H1 (cell line): ENCODE results near the gene POLR1D. TPM values are rescaled to one million over a fixed set of nuclear protein-coding genes. Genes with fewer than 3 reads are reported as not detected.

Experiments
- CTCF ChIA-PET: fragments of 300-600 bp; sonication (Branson Sonifier 250); formaldehyde crosslinking; loops from one replicate; lab custom pipeline; 2021; ENCODE audit not compliant: partially characterized antibody; lab: Charles Lee
- POLR2A ChIA-PET: fragments of 300-600 bp; sonication (Branson Sonifier 250); formaldehyde crosslinking; loops from one replicate; lab custom pipeline; 2021; ENCODE audit warnings: inconsistent platforms; ENCODE audit not compliant: partially characterized antibody; lab: Charles Lee
- DNase-seq, 2 experiments: peaks; one replicate each; pipeline versions ENCODE4 v3.0.0 to v3.0.0-alpha.2; 2010 to 2022; ENCODE audit warnings: low spot score in 2 of 2, low read depth in 1 of 2, mixed read lengths in 1 of 2
- FAIRE-seq: peaks from 2 replicates; lab custom pipeline; 2011; peaks lifted over from hg19 to GRCh38; lab: Jason Lieb, UNC
- H2AFZ ChIP-seq: 2 replicates; pipeline ENCODE4 v1.8.1; 2012; ENCODE audit warnings: low read length, inconsistent platforms
- H2AK5ac ChIP-seq: 2 replicates; pipeline ENCODE4 v1.6.1; 2013; ENCODE audit warnings: low read depth, low read length
- H2BK120ac ChIP-seq: replicated peaks from 2 replicates; pipeline ENCODE3; 2013; ENCODE audit warnings: low read depth, low read length, inconsistent platforms
- H2BK12ac ChIP-seq: 2 replicates; pipeline ENCODE4 v1.6.1; 2013; ENCODE audit warnings: low read depth, low read length
- H2BK15ac ChIP-seq: 2 replicates; pipeline ENCODE4 v1.6.1; 2013; ENCODE audit warnings: low read length
- H2BK20ac ChIP-seq: 2 replicates; pipeline ENCODE4 v1.6.1; 2013; ENCODE audit warnings: low read length
- H2BK5ac ChIP-seq: 2 replicates; pipeline ENCODE4 v1.6.1; 2013; ENCODE audit warnings: low read depth, low read length
- H3K14ac ChIP-seq: 2 replicates; pipeline ENCODE4 v1.6.1; 2013; ENCODE audit warnings: inconsistent platforms; ENCODE audit not compliant: insufficient read length
- H3K18ac ChIP-seq: 2 replicates; pipeline ENCODE4 v1.6.1; 2013; ENCODE audit warnings: low read length; ENCODE audit errors: extremely low read depth
- H3K23ac ChIP-seq: 2 replicates; pipeline ENCODE4 v1.6.1; 2013; ENCODE audit warnings: inconsistent platforms; ENCODE audit not compliant: insufficient read length
- H3K23me2 ChIP-seq: 2 replicates; pipeline ENCODE4 v1.6.1; 2013; ENCODE audit warnings: low read depth, low read length
- H3K27ac ChIP-seq: 2 replicates; pipeline ENCODE4 v1.6.1; 2011; ENCODE audit warnings: low read depth, low read length, inconsistent platforms
- H3K27me3 ChIP-seq, 4 experiments: replicated peaks in 1 of 4; 1 replicate in 1 of 4; 2 replicates in 3 of 4; pipeline versions ENCODE4 v1.6.1 to v1.8.1; 2011 to 2013; ENCODE audit warnings: low read length in 3 of 4, mild to moderate bottlenecking in 3 of 4, inconsistent platforms in 2 of 4, mixed read lengths in 2 of 4, moderate library complexity in 1 of 4; ENCODE audit not compliant: control insufficient read depth in 3 of 4, insufficient read depth in 3 of 4; ENCODE audit errors: extremely low read depth in 1 of 4
- H3K36me3 ChIP-seq, 4 experiments: 2 replicates each; pipeline versions ENCODE4 v1.6.1 to v1.8.1; 2011 to 2013; ENCODE audit warnings: mild to moderate bottlenecking in 4 of 4, low read length in 3 of 4, moderate library complexity in 2 of 4, control low read depth in 1 of 4, inconsistent platforms in 1 of 4; ENCODE audit not compliant: insufficient read depth in 4 of 4, control insufficient read depth in 2 of 4
- H3K4ac ChIP-seq: replicated peaks from 2 replicates; pipeline ENCODE3; 2013; ENCODE audit warnings: low read length, low read depth, mixed read lengths, inconsistent platforms; ENCODE audit not compliant: insufficient read length
- H3K4me1 ChIP-seq, 4 experiments: replicated peaks in 1 of 4; 1 replicate in 1 of 4; 2 replicates in 3 of 4; pipeline versions ENCODE4 v1.6.1 to v1.8.1; 2011 to 2013; ENCODE audit warnings: low read length in 3 of 4, inconsistent platforms in 2 of 4, mixed read lengths in 1 of 4; ENCODE audit not compliant: insufficient read depth in 4 of 4, control insufficient read depth in 3 of 4
- H3K4me2 ChIP-seq, 2 experiments: 2 replicates each; pipeline versions ENCODE4 v1.6.1 to v1.8.1; 2011 to 2013; ENCODE audit warnings: low read depth in 2 of 2, low read length in 2 of 2, control low read depth in 1 of 2, inconsistent platforms in 1 of 2, mild to moderate bottlenecking in 1 of 2; ENCODE audit not compliant: insufficient read depth in 1 of 2
- H3K4me3 ChIP-seq, 4 experiments: fragments of 200-600, 300-600 bp in 1 of 4; sonication (generic), shearing (Covaris generic), sonication (Bioruptor Twin) in 1 of 4; 2 replicates each; pipeline versions ENCODE4 v1.5.1 to v1.8.1; 2011 to 2016; ENCODE audit warnings: low read length in 4 of 4, low read depth in 3 of 4, control low read depth in 2 of 4, inconsistent platforms in 2 of 4, mild to moderate bottlenecking in 2 of 4, mixed read lengths in 1 of 4, moderate library complexity in 1 of 4; ENCODE audit not compliant: insufficient read depth in 2 of 4; ENCODE audit errors: extremely low read depth in 1 of 4
- H3K56ac ChIP-seq: replicated peaks from 2 replicates; pipeline ENCODE3; 2013; ENCODE audit warnings: low read depth, mild to moderate bottlenecking, mixed read lengths, low read length, inconsistent platforms; ENCODE audit not compliant: insufficient read length
- H3K79me1 ChIP-seq: 2 replicates; pipeline ENCODE4 v1.6.1; 2013; ENCODE audit warnings: low read depth, low read length, control low read depth
- H3K79me2 ChIP-seq, 2 experiments: 2 replicates each; pipeline versions ENCODE4 v1.6.1 to v1.8.1; 2012 to 2013; ENCODE audit warnings: low read length in 2 of 2, mild to moderate bottlenecking in 2 of 2, inconsistent platforms in 1 of 2; ENCODE audit not compliant: insufficient read depth in 2 of 2, control insufficient read depth in 1 of 2
- H3K9ac ChIP-seq, 4 experiments: replicated peaks in 1 of 4; 1 replicate in 1 of 4; 2 replicates in 3 of 4; pipeline versions ENCODE4 v1.6.1 to v1.8.1; 2011 to 2013; ENCODE audit warnings: low read depth in 3 of 4, low read length in 3 of 4, control low read depth in 2 of 4, mild to moderate bottlenecking in 2 of 4, moderate library complexity in 2 of 4, inconsistent platforms in 1 of 4; ENCODE audit errors: extremely low read depth in 1 of 4
- H3K9me3 ChIP-seq, 2 experiments: 2 replicates each; pipeline versions ENCODE4 v1.6.1 to v1.8.1; 2012 to 2013; ENCODE audit warnings: mild to moderate bottlenecking in 2 of 2, moderate library complexity in 2 of 2, control low read depth in 1 of 2, inconsistent platforms in 1 of 2, low read depth in 1 of 2, low read length in 1 of 2, mixed read lengths in 1 of 2; ENCODE audit not compliant: insufficient read depth in 2 of 2
- H4K20me1 ChIP-seq, 2 experiments: replicated peaks in 1 of 2; 2 replicates each; pipeline versions ENCODE3 to v1.8.1; 2011 to 2013; ENCODE audit warnings: inconsistent platforms in 2 of 2, low read length in 2 of 2, mild to moderate bottlenecking in 1 of 2; ENCODE audit not compliant: insufficient read depth in 2 of 2, control insufficient read depth in 1 of 2
- H4K5ac ChIP-seq: 2 replicates; pipeline ENCODE4 v1.6.1; 2013; ENCODE audit warnings: low read length, low read depth, mixed read lengths, inconsistent platforms; ENCODE audit not compliant: insufficient read length
- H4K8ac ChIP-seq: 2 replicates; pipeline ENCODE4 v1.8.0; 2013; ENCODE audit warnings: mild to moderate bottlenecking, moderate library complexity, low read length, inconsistent platforms; ENCODE audit not compliant: insufficient read depth; ENCODE audit errors: extremely low read depth
- H4K91ac ChIP-seq: replicated peaks from 2 replicates; pipeline ENCODE3; 2013; ENCODE audit warnings: low read length, mixed read lengths, inconsistent platforms; ENCODE audit not compliant: insufficient read length
- FOSL1 ChIP-seq: IDR thresholded peaks from 2 replicates; pipeline ENCODE4 v1.6.1; 2011; ENCODE audit warnings: mild to moderate bottlenecking, low read depth, low read length, moderate library complexity; ENCODE audit not compliant: insufficient read depth
- JUND ChIP-seq: IDR thresholded peaks from 2 replicates; pipeline ENCODE4 v1.6.1; 2011; ENCODE audit warnings: mild to moderate bottlenecking, improper control_type of control experiment, low read length
- KDM4A ChIP-seq: IDR thresholded peaks from one replicate; pipeline ENCODE4 v1.7.1; 2012; ENCODE audit warnings: low read depth, mild to moderate bottlenecking, moderate library complexity, low read length, inconsistent platforms; ENCODE audit not compliant: severe bottlenecking
- KDM5A ChIP-seq: fragments of 200-600 bp; IDR thresholded peaks from 2 replicates; pipeline ENCODE4 v1.7.1; 2012; ENCODE audit warnings: mild to moderate bottlenecking, low read length, inconsistent platforms, mixed read lengths
- MAX ChIP-seq: IDR thresholded peaks from 2 replicates; pipeline ENCODE4 v1.6.1; 2012; ENCODE audit warnings: inconsistent platforms
- SIN3A ChIP-seq, 2 experiments: IDR thresholded peaks in 1 of 2; conservative IDR thresholded peaks in 1 of 2; 2 replicates each; pipeline ENCODE4 v1.6.1; 2011 to 2012; ENCODE audit warnings: low read length in 2 of 2, improper control_type of control experiment in 1 of 2, low read depth in 1 of 2, mild to moderate bottlenecking in 1 of 2
- SIX5 ChIP-seq: IDR thresholded peaks from 2 replicates; pipeline ENCODE4 v1.6.1; 2011; ENCODE audit warnings: mild to moderate bottlenecking, low read depth, low read length
- SP2 ChIP-seq: IDR thresholded peaks from 2 replicates; pipeline ENCODE4 v1.6.1; 2012; ENCODE audit warnings: mild to moderate bottlenecking, low read length, inconsistent platforms
- SP4 ChIP-seq: IDR thresholded peaks from 2 replicates; pipeline ENCODE4 v1.6.1; 2012; ENCODE audit warnings: low read length, inconsistent platforms
- WGBS, 2 experiments: shearing (Covaris generic) in 1 of 2; methylation state at CpG; one replicate each; pipeline versions ENCODE4 v1.1.6 to v1.1.7; 2013 to 2015; ENCODE audit warnings: low lambda C conversion rate in 2 of 2, mixed read lengths in 2 of 2, inconsistent platforms in 1 of 2, low coverage in 1 of 2, missing lambda C conversion rate in 1 of 2; ENCODE audit not compliant: insufficient replicate concordance in 2 of 2, insufficient coverage in 1 of 2, insufficient read length in 1 of 2; ENCODE audit errors: extremely low coverage in 1 of 2, missing lambda C conversion rate in 1 of 2; 5-methylcytosine and 5-hydroxymethylcytosine counted together
- polyA plus RNA-seq, 7 experiments: library from polyadenylated mRNA; depleted of rRNA in 3 of 7; stranded (reverse) in 5 of 7; unstranded in 2 of 7; fragments of >200 nt in 5 of 7; fragments of 200-250 nt in 2 of 7; gene quantifications; 1 replicate in 5 of 7; 2 replicates in 1 of 7; 4 replicates in 1 of 7; pipeline versions ENCODE4 v1.2.1 to v1.2.3, GENCODE V29; 2011 to 2013; ENCODE audit warnings: missing spikeins in 2 of 7, mixed read lengths in 2 of 7
- total RNA-seq: library from RNA; stranded (reverse); fragmentation: NEBNext Ultra II Directional; extraction: Animal tissue kit (Norgen Biotek cat#: 25700); gene quantifications from 2 replicates; pipeline ENCODE4 v1.2.1, GENCODE V29; 2021

The POLR1D gene
- total and polyA plus RNA-seq, 2 of the 8 experiments (the other 6 are each of a cell fraction or from before 2014, with no cell fraction given): 226 to 232 TPM

- Histone ChIP-seq H2AK5ac (no peak overlapping the region), H3K27me3 (no peaks in the 10 kb centered on the region), H4K5ac (no peak overlapping the region), H3K56ac (no peak overlapping the region), H4K8ac (no peak overlapping the region), H3K79me1 (peaks cover 4% of the 10 kb centered on the region; the same call in 1 of the 2 replicates), H3K4ac (no peak overlapping the region), H4K91ac (no peak overlapping the region), H3K4me1 (peaks cover 0 to 6% (median 2%) of the 10 kb centered on the region in 4 experiments; a peak in 2 of 7 replicates), H3K9me3 (peaks cover 2 to 5% of the 10 kb centered on the region in 2 experiments; a peak in 1 of 4 replicates), H3K23me2 (no peaks in the 10 kb centered on the region), H3K27ac (no peak overlapping the region), H3K23ac (no peak overlapping the region), H3K4me3 (no peak overlapping the region), H3K36me3 (peaks cover 0 to 13% (median 10%) of the 10 kb centered on the region in 4 experiments; a peak in 6 of 8 replicates), H2BK15ac (no peak overlapping the region), H2BK12ac (no peak overlapping the region), H2BK5ac (no peak overlapping the region), H3K14ac (no peak overlapping the region), H3K4me2 (no peak overlapping the region), H2BK20ac (no peak overlapping the region), H3K9ac (no peak overlapping the region)
- ChIA-PET POLR2A (interaction anchor here (1.0 to 1.6 kb wide), 3 partner anchors 9 to 19 kb away, joined by 3 read pairs; no protein-coding TSS in a partner anchor), CTCF (interaction anchor here (1.3 to 2.2 kb wide), 2 partner anchors 20 to 110 kb away, joined by 4 to 7 read pairs; no protein-coding TSS in a partner anchor)
- WGBS, 2 experiments: 89% methylated on average over 1 of the region's 1 CpG; no CpG with 5 or more reads in 1 of the 2 experiments
- no peak for FAIRE-seq
- DNase-seq: no peak
- TF ChIP-seq SP4: no peak
- TF ChIP-seq KDM4A: no peak
- TF ChIP-seq KDM5A: no peak
- no peak for TF ChIP-seq JUND
- TF ChIP-seq MAX: no peak
- no peak for TF ChIP-seq SIN3A (conservative IDR thresholded peaks at IDR 0.05 in 1 of 2, IDR thresholded peaks at IDR 0.05 in 1 of 2; ENCODE audit: low read depth in 1 of 2, low read length in 2 of 2)
- no peak for TF ChIP-seq SIX5
- TF ChIP-seq SP2: no peak
- TF ChIP-seq FOSL1: no peak
- TF ChIP-seq, all 59 proteins: peak for 0
- H3K18ac ChIP-seq: no peak overlapping the region
- no peak overlapping the region for H2BK120ac ChIP-seq
- no peak overlapping the region for H2AFZ ChIP-seq
- peaks cover 4 to 9% of the 10 kb centered on the region in 2 experiments for H4K20me1 ChIP-seq
- H3K79me2 ChIP-seq: peaks cover 3 to 52% of the 10 kb centered on the region in 2 experiments; a peak in 3 of 4 replicates
Observed at GRCh38 chr13:27644302-27644701, 22.6 kb downstream of the POLR1D start.
